Naive thymus-derived CD8-positive, alpha-beta T cell (primary cell): ENCODE results near the gene SPEN. TPM values are rescaled to one million over a fixed set of nuclear protein-coding genes. Genes with fewer than 3 reads are reported as not detected.
"Not testable (repeated sequence)": the region's sequence is repeated elsewhere in the genome, so short reads cannot be mapped to it uniquely, and the experiment has no call there.

Source experiments
- ATAC-seq, 2 donors: fragments of 150-1000 bp; cut with Tn5 transposase in 1 of 2; sonication (Bioruptor Pico), chemical (Tn5 transposase) in 1 of 2; 1 replicate in 1 of 2; 2 replicates in 1 of 2; pipeline ENCODE4 v1.10.0; 2021; ENCODE audit warnings: mild to moderate bottlenecking in 2 of 2, moderate library complexity in 2 of 2
- POLR2A ChIA-PET: fragments of 350-600 bp; sonication (Branson Sonifier 250); formaldehyde crosslinking; loops from one replicate; lab custom pipeline; 2021; ENCODE audit warnings: antibody characterized with exemption; lab: Charles Lee
- DNase-seq, 10 donors: peaks; one replicate each; pipeline versions ENCODE4 v3.0.0 to v3.0.0-alpha.2; 2020 to 2022
- H3K27ac Mint-ChIP-seq, 10 donors: one replicate each; pipeline ENCODE4 v1.8.0; 2020 to 2022; ENCODE audit warnings: mild to moderate bottlenecking in 10 of 10, mixed read lengths in 10 of 10, moderate library complexity in 4 of 10, inconsistent platforms in 1 of 10
- H3K27me3 Mint-ChIP-seq, 5 donors: one replicate each; pipeline ENCODE4 v1.8.0; 2021 to 2022; ENCODE audit warnings: mixed read lengths in 5 of 5
- H3K36me3 Mint-ChIP-seq, 3 donors: one replicate each; pipeline ENCODE4 v1.8.0; 2020 to 2022; ENCODE audit warnings: mixed read lengths in 3 of 3, mild to moderate bottlenecking in 2 of 3, inconsistent platforms in 1 of 3
- H3K4me1 Mint-ChIP-seq, 4 donors: one replicate each; pipeline ENCODE4 v1.8.0; 2021 to 2022; ENCODE audit warnings: mixed read lengths in 4 of 4
- H3K4me3 Mint-ChIP-seq, 10 donors: one replicate each; pipeline ENCODE4 v1.8.0; 2020 to 2022; ENCODE audit warnings: mild to moderate bottlenecking in 10 of 10, mixed read lengths in 10 of 10, moderate library complexity in 6 of 10, inconsistent platforms in 1 of 10
- H3K9me3 Mint-ChIP-seq, 9 donors: one replicate each; pipeline ENCODE4 v1.8.0; 2020 to 2022; ENCODE audit warnings: mixed read lengths in 9 of 9, mild to moderate bottlenecking in 3 of 9, inconsistent platforms in 1 of 9, moderate library complexity in 1 of 9
- polyA plus RNA-seq, 3 donors: library from polyadenylated mRNA; unstranded; fragments of 300-500 nt; fragmentation: Illumina TruSeq; gene quantifications; one replicate each; pipeline ENCODE4 v1.2.3, GENCODE V29; 2021
- total RNA-seq, 8 experiments: library from RNA in 2 of 8; stranded (reverse) in 2 of 8; gene quantifications; one replicate each; pipeline ENCODE4 v1.2.3 and lab custom pipeline; 2021 to 2026

SPEN gene, protein sequence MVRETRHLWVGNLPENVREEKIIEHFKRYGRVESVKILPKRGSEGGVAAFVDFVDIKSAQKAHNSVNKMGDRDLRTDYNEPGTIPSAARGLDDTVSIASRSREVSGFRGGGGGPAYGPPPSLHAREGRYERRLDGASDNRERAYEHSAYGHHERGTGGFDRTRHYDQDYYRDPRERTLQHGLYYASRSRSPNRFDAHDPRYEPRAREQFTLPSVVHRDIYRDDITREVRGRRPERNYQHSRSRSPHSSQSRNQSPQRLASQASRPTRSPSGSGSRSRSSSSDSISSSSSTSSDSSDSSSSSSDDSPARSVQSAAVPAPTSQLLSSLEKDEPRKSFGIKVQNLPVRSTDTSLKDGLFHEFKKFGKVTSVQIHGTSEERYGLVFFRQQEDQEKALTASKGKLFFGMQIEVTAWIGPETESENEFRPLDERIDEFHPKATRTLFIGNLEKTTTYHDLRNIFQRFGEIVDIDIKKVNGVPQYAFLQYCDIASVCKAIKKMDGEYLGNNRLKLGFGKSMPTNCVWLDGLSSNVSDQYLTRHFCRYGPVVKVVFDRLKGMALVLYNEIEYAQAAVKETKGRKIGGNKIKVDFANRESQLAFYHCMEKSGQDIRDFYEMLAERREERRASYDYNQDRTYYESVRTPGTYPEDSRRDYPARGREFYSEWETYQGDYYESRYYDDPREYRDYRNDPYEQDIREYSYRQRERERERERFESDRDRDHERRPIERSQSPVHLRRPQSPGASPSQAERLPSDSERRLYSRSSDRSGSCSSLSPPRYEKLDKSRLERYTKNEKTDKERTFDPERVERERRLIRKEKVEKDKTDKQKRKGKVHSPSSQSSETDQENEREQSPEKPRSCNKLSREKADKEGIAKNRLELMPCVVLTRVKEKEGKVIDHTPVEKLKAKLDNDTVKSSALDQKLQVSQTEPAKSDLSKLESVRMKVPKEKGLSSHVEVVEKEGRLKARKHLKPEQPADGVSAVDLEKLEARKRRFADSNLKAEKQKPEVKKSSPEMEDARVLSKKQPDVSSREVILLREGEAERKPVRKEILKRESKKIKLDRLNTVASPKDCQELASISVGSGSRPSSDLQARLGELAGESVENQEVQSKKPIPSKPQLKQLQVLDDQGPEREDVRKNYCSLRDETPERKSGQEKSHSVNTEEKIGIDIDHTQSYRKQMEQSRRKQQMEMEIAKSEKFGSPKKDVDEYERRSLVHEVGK (N-terminal part only)
- 10 to 100 TPM; 85.6 to 88.3 TPM for total RNA-seq
- polyA plus RNA-seq = 10 to 100 TPM in 1 of 3 donors, 1 to 10 TPM in 2; 4.0 to 38.0 (median 8.1) TPM
- total RNA-seq (lab: John Stamatoyannopoulos, UW) = 89.6 to 151 (median 129) reads per million in 6 experiments

DNA sequence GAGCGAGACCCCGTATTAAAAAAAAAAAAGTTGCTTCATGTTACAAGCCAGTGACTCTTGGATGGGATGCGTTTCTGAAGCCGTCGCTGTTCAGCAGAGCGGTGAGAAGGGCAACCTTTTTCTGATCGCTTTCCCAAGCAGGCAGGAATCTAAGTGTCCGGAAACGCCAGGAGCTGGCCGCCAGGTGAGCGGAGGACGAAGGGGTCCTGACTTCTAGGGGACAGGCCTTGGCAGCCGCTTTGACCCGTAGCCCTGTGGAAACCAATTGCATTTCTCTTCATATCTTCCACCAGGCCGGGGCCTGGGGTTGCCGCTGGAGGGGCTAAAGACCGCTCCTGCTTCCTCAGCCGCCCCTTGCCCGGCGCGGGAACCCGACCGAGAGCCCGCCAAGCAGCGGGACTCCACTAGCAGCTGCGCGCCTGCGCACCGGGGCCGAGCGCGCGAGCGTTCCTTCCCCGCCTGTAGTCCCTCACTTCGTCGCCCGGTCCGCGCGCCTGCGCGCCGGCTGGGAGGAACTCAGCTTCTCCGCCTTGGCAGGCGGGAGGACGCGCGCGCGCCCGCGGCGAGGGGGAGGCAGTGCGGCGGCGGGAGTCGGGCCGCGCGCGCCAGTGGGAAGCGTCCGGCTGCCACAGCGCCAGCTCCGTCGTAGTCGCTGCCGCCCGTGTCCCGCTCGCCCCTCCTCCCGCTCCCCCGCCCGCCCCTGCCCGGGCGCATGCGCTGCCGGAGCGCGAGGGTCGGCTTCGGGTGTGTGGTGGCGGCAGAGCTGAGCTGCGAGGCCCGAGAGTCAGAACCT lies at the start of gene SPEN:
Gene SPEN (plus strand): TSS at position 608 of the 793 bp plus-strand sequence. CDS start 361 bp downstream, outside the sequence.
- Mint-ChIP-seq H3K27me3 (no peaks in the 10 kb centered on the region), H3K4me3 (peak within 1 kb of the TSS; percentile 96 to 99 (median 98)), H3K27ac (peak within 1 kb of the TSS; percentile 96 to 98 (median 98)), H3K4me1 (peaks cover 13 to 63% (median 38%) of the 10 kb centered on the region in 4 donors), H3K9me3 (no peaks in the 10 kb centered on the region), H3K36me3 (no peaks in the 10 kb centered on the region)
- POLR2A ChIA-PET = interaction anchor here (0.6 to 12.5 kb wide), 13 partner anchors 11 to 1206 kb away, joined by 3 to 392 read pairs (median 4); partner anchors contain the start of genes SDHB and ZBTB17
- ATAC-seq (peak; percentile 82 to 83), DNase-seq (peak; percentile 91 to 99 (median 98))

DNA sequence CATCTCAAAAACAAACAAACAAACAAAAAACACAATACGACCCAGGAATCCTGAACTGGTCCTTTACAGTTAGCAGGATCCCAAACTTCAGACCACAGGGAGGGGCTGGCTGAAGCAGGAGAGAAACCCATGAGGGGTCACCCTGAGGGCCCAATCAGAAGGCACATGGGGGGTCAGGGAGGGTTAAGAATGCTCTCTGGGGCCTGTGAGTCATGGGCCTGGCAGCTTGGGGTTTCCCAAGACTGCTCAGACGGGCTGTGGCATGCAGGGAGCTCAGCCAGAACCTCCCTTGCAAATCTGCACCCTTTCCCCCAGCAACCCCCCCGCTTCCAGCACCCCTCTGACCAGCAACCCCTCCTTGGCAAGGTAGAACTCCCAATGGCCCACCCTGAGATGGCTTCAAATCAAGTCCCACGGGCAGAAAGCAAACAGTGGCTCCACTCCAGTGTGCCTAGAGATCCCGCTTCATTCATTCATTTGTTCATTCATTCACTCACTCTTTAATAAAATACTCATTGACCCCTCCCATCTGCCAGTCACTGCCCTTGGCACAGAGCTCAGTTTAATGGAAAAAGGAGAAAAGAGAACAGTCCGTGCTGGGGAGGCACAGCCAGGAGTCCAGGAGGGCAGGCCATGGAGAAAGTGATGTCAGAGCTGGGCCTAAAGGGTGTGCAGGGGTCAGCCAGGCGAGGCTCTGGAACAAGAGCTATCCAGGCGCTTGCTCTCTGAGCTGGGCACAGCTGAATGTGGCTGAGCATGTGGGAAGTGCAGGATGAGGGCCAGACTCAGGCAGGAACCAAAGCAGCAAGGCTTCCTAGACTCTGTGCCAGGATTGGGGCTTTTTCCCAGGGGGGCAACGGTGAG lies 48.3 kb upstream of the SPEN start:
- DNase-seq (no peak), ATAC-seq (no peak)
- H3K27me3 Mint-ChIP-seq = peaks cover 1 to 17% (median 14%) of the 10 kb centered on the region in 5 donors
- no peaks in the 10 kb centered on the region for H3K9me3 Mint-ChIP-seq
- POLR2A ChIA-PET = no interaction called here
- no peaks in the 10 kb centered on the region for H3K36me3 Mint-ChIP-seq
- no peak overlapping the region for H3K4me3 Mint-ChIP-seq
- H3K4me1 Mint-ChIP-seq = peaks cover 0 to 3% (median 0%) of the 10 kb centered on the region in 4 donors
- peak overlapping the region in 1 of 10 donors; percentile 5 for H3K27ac Mint-ChIP-seq

DNA sequence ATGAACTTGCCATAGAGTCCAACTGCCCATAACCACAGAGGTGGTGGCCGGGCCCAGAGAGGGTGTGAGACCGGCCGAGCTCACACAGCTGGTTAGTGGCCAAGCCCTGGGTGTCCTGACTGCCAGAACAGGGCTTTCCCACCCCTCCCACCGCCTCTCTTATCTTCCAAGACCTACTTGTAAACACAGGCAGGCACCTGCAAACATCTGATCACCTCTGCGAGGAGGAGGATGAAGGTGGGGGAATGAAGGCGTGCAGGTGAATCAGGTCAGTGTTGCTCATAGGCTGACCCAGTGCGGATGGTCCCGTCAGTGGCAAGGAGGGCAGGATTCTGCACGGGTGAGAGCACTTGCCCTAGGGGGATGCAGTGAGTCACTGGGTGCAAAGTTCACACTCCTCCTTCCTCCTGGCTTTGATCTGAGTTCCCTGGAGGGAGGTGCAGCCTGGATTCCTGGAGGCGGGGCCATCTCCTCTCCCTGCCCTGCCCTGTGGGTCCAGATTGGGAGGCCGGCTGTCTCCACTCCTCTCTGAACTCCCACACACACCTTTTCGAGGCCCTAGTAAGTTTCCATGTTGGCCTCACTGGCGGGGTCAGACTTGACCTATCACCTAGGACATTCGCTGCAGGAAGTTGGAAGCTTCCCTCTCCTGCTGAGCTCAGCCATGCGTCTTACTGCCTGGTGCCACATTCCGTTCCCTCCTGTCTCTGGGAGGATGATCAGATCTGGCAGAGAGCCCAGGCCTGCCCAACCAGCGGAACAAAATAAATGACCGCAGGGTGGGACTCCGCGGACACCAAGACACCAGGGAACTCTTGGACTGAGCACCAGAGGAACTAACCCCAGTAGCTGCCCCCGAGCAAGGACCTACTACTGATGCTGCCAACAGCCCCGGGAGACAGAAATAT lies 47.3 kb upstream of the SPEN start:
- Mint-ChIP-seq H3K4me3 (no peak overlapping the region), H3K27ac (peak overlapping the region in 2 of 10 donors; percentile 17 to 24), H3K27me3 (peaks cover 1 to 17% (median 14%) of the 10 kb centered on the region in 5 donors), H3K4me1 (peaks cover 0 to 3% (median 0%) of the 10 kb centered on the region in 4 donors), H3K9me3 (no peaks in the 10 kb centered on the region), H3K36me3 (no peaks in the 10 kb centered on the region)
- ATAC-seq = no peak
- DNase-seq = no peak
- POLR2A ChIA-PET = no interaction called here

DNA sequence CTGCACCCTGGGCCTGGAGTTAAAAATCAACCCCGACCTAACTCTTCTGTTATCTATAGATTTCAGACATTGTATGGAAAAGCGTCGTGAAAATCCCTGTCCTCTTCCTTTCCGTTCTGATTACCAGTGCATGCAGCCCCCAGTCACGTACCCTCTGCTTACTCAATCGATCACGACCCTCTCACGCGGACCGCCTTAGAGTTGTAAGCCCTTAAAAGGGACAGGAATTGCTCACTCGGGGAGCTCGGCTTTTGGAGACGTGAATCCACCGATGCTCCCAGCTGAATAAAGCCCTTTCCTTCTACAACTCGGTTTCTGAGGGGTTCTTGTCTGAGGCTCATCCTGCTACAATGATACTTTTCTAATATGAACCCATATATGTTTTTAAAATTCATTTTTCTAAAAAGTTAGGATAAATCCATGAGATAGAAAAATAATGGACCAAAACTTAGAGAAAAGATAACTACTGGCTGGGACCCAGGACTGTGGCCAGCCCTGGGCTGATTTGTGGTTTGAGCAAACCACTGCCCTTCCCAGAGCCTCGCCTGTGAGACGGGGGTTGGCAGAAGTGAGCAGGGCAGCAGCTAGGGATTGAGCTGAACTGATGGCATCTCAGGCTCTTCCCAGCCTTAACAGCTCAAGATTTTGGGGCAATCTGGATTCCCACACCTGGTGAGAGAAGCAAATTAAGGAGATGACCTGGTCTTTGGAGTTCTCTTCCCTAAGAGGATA lies 45.1 kb upstream of the SPEN start:
- POLR2A ChIA-PET = no interaction called here
- Mint-ChIP-seq H3K9me3 (no peaks in the 10 kb centered on the region), H3K27me3 (peaks cover 1 to 17% (median 14%) of the 10 kb centered on the region in 5 donors), H3K4me1 (peaks cover 0 to 3% (median 0%) of the 10 kb centered on the region in 4 donors), H3K27ac (peak overlapping the region in 1 of 10 donors; percentile 50), H3K4me3 (no peak overlapping the region), H3K36me3 (no peaks in the 10 kb centered on the region)
- ATAC-seq (no peak), DNase-seq (no peak)

DNA sequence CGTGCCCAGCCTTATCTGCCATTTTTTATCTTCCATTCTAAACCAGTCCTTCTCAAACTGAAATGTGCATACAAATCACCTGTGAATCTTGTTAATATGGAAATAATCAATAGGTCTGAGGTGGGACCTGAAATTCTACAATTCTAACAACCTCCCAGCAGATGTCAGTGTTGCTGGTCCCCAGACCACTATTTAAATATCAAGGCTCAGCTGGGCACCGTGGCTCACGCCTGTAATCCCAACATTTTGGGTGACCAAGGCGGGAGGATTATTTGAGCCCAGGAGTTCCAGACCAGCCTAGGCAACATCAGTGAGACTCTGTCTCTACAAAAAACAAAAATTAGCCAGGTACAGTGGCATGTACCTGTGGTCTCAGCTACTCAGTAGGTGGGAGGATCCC lies 44.1 kb upstream of the SPEN start:
- POLR2A ChIA-PET = no interaction called here
- no peaks in the 10 kb centered on the region for H3K36me3 Mint-ChIP-seq
- H3K27ac Mint-ChIP-seq = no peak overlapping the region
- peaks cover 1 to 17% (median 14%) of the 10 kb centered on the region in 5 donors for H3K27me3 Mint-ChIP-seq
- DNase-seq = peak in 3 of 10 donors; percentile 11 to 21 (median 13)
- no peak overlapping the region for H3K4me3 Mint-ChIP-seq
- peak in 1 of 2 donors; percentile 56 for ATAC-seq
- peaks cover 0 to 3% (median 0%) of the 10 kb centered on the region in 4 donors for H3K4me1 Mint-ChIP-seq
- H3K9me3 Mint-ChIP-seq = no peaks in the 10 kb centered on the region

DNA sequence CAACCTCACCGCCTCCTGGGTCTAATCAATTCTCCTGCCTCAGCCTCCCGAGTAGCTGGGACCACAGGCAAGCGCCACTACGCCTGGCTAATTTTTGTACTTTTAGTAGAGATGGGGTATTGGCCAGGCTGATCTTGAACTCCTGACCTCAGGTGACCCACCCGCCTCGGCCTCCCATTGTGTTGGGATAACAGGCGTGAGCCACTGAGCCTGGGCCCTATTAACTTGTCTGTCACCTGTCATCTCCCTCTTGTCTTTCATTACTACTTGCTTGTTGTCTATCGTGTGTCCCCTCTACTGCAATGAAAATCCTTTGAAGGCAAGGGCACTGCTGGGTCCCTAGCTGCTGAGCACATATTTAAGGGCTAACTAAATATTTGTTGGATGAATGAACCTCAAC lies 43.4 kb upstream of the SPEN start:
- ATAC-seq (no peak), DNase-seq (no peak)
- no peak overlapping the region for H3K4me3 Mint-ChIP-seq
- peaks cover 1 to 17% (median 14%) of the 10 kb centered on the region in 5 donors for H3K27me3 Mint-ChIP-seq
- no peak overlapping the region for H3K27ac Mint-ChIP-seq
- H3K36me3 Mint-ChIP-seq = no peaks in the 10 kb centered on the region
- POLR2A ChIA-PET = no interaction called here
- H3K9me3 Mint-ChIP-seq = no peaks in the 10 kb centered on the region
- H3K4me1 Mint-ChIP-seq = peaks cover 0 to 3% (median 0%) of the 10 kb centered on the region in 4 donors

DNA sequence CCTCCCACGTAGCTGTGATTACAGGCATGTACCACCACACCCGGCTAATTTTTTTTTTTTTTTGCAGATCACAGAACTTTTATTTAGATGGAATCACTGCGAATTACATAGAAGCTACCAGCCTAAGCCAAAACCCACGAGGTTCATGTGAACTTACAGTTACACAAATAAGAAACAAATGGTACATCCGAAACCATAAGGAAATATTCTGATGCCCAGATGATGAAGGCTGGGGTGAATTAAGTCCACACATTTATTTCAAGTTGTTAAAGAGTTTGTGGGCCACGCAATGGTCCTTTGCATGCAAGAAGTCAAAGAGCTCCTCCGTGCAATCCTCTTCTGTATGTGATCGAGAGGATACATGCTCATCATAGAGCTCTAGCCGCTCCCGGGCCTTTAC lies 40.4 kb upstream of the SPEN start:
- Mint-ChIP-seq H3K36me3 (no peaks in the 10 kb centered on the region), H3K4me3 (no peak overlapping the region), H3K27me3 (peaks cover 0 to 2% (median 2%) of the 10 kb centered on the region in 5 donors), H3K27ac (no peak overlapping the region), H3K9me3 (no peaks in the 10 kb centered on the region), H3K4me1 (peaks cover 0 to 2% (median 0%) of the 10 kb centered on the region in 4 donors)
- no peak for DNase-seq
- ATAC-seq = no peak
- POLR2A ChIA-PET = no interaction called here

GRCh38 chr1:15807549-15807948 lies 40.0 kb upstream of the SPEN start, which contains the start of gene UQCRHL:
Gene UQCRHL (minus strand): TSS chr1:15807649. CDS start chr1:15807649, 0 bp downstream.
- H3K27ac Mint-ChIP-seq, H3K4me3 Mint-ChIP-seq, H3K4me1 Mint-ChIP-seq, DNase-seq, ATAC-seq, POLR2A ChIA-PET, H3K27me3 Mint-ChIP-seq, H3K9me3 Mint-ChIP-seq, H3K36me3 Mint-ChIP-seq: not testable (repeated sequence)

- Mint-ChIP-seq H3K4me3 (no peak overlapping the region), H3K27me3 (peaks cover 0 to 2% (median 0%) of the 10 kb centered on the region in 5 donors), H3K9me3 (no peaks in the 10 kb centered on the region), H3K36me3 (no peaks in the 10 kb centered on the region), H3K4me1 (no peaks in the 10 kb centered on the region), H3K27ac (peak overlapping the region in 1 of 10 donors; percentile 13)
- ATAC-seq (no peak), DNase-seq (no peak)
- POLR2A ChIA-PET = no interaction called here
Measured at GRCh38 chr1:15808955-15809354, 38.6 kb upstream of the SPEN start.
